Measurements from ENCODE around the gene ALDH3A1.

- TF ChIP-seq POLR2A (IDR thresholded peaks at IDR 0.05) = no peak
- TF ChIP-seq CTCF (IDR thresholded peaks at IDR 0.05) = no peak
Measured at GRCh38 chr17:19752216-19753050, 4.3 kb upstream of the ALDH3A1 start.

Data from right lobe of liver (tissue), 4 donors.